ENCODE data around the gene FAM193A. TPM values are rescaled to one million over a fixed set of nuclear protein-coding genes. Genes with fewer than 3 reads are reported as not detected.

Gene FAM193A
- total and polyA plus RNA-seq, 2 experiments from 2014 or later = 12.0 to 22.9 TPM

DNA sequence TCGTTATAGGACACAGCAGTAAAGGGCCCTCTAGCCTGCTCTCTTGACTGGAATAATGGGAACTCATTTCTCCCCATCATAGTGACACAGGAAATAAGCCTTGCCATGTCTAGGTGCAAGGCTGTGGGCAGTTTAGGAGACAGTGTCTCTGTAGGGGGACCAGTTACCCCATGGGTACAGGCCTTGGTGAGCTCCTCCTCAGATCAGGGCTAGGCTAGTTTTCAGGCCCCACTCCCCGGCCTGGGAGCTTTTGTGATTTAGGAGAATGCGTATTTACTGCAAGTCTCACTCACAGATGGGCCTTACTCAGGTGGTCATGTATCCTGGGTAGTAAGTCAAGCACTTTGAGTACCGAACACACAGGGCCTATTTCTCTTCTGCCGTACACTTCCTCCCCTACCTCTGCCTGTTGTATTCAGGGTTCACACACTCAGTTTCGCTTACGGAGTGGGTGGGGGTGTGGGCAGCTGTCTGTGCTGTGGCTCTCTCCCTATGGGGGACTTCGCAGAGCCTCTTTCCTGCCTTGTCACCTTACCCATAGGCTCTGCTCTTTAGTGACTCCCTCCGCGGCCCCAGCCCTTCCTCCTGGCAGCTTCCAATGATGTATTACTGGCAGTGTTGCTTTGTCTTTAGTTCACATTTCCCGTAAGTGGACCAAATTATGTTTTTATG, 34.2 kb downstream of the FAM193A start (continued):
- TF ChIP-seq, protein P1, sequence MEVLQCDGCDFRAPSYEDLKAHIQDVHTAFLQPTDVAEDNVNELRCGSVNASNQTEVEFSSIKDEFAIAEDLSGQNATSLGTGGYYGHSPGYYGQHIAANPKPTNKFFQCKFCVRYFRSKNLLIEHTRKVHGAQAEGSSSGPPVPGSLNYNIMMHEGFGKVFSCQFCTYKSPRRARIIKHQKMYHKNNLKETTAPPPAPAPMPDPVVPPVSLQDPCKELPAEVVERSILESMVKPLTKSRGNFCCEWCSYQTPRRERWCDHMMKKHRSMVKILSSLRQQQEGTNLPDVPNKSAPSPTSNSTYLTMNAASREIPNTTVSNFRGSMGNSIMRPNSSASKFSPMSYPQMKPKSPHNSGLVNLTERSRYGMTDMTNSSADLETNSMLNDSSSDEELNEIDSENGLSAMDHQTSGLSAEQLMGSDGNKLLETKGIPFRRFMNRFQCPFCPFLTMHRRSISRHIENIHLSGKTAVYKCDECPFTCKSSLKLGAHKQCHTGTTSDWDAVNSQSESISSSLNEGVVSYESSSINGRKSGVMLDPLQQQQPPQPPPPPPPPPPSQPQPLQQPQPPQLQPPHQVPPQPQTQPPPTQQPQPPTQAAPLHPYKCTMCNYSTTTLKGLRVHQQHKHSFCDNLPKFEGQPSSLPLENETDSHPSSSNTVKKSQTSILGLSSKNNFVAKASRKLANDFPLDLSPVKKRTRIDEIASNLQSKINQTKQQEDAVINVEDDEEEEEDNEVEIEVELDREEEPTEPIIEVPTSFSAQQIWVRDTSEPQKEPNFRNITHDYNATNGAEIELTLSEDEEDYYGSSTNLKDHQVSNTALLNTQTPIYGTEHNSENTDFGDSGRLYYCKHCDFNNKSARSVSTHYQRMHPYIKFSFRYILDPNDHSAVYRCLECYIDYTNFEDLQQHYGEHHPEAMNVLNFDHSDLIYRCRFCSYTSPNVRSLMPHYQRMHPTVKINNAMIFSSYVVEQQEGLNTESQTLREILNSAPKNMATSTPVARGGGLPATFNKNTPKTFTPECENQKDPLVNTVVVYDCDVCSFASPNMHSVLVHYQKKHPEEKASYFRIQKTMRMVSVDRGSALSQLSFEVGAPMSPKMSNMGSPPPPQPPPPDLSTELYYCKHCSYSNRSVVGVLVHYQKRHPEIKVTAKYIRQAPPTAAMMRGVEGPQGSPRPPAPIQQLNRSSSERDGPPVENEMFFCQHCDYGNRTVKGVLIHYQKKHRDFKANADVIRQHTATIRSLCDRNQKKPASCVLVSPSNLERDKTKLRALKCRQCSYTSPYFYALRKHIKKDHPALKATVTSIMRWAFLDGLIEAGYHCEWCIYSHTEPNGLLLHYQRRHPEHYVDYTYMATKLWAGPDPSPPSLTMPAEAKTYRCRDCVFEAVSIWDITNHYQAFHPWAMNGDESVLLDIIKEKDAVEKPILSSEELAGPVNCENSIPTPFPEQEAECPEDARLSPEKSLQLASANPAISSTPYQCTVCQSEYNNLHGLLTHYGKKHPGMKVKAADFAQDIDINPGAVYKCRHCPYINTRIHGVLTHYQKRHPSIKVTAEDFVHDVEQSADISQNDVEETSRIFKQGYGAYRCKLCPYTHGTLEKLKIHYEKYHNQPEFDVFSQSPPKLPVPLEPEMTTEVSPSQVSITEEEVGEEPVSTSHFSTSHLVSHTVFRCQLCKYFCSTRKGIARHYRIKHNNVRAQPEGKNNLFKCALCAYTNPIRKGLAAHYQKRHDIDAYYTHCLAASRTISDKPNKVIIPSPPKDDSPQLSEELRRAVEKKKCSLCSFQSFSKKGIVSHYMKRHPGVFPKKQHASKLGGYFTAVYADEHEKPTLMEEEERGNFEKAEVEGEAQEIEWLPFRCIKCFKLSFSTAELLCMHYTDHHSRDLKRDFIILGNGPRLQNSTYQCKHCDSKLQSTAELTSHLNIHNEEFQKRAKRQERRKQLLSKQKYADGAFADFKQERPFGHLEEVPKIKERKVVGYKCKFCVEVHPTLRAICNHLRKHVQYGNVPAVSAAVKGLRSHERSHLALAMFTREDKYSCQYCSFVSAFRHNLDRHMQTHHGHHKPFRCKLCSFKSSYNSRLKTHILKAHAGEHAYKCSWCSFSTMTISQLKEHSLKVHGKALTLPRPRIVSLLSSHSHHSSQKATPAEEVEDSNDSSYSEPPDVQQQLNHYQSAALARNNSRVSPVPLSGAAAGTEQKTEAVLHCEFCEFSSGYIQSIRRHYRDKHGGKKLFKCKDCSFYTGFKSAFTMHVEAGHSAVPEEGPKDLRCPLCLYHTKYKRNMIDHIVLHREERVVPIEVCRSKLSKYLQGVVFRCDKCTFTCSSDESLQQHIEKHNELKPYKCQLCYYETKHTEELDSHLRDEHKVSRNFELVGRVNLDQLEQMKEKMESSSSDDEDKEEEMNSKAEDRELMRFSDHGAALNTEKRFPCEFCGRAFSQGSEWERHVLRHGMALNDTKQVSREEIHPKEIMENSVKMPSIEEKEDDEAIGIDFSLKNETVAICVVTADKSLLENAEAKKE (CRISPR knock-in tag; IDR thresholded peaks at IDR 0.05) = no peak
- TF ChIP-seq EZH2phosphoT487 (IDR thresholded peaks at IDR 0.05; ENCODE audit: unreplicated experiment) (no peak), CREB1 (CRISPR knock-in tag; IDR thresholded peaks at IDR 0.05; ENCODE audit: low read depth) (no peak), STAT1 (IDR thresholded peaks at IDR 0.05; ENCODE audit: unreplicated experiment) (no peak)

DNA sequence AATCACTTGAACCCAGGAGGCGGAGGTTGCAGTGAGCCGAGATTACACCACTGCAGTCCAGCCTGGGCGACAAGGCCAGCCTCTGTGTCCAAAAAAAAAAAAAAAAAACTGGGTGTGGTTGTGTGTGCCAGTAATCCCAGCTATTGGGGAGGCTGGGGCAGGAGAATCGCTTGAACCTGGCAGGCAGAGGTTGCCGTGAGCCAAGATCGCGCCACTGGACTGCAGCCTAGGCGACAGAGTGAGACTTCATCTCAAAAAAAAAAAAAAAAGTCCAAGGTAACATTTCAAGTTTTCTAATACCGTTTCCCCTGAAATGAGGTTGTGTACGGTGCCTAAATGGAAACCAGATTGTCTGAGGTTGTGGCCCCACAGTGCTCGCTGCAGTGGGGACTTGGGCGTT, 35.6 kb downstream of the FAM193A start:
- no peak overlapping the region for H3K4me2 ChIP-seq
- no peak for TF ChIP-seq ZNF331 (CRISPR knock-in tag; IDR thresholded peaks at IDR 0.05; ENCODE audit: low read depth)
- TF ChIP-seq, protein P2, sequence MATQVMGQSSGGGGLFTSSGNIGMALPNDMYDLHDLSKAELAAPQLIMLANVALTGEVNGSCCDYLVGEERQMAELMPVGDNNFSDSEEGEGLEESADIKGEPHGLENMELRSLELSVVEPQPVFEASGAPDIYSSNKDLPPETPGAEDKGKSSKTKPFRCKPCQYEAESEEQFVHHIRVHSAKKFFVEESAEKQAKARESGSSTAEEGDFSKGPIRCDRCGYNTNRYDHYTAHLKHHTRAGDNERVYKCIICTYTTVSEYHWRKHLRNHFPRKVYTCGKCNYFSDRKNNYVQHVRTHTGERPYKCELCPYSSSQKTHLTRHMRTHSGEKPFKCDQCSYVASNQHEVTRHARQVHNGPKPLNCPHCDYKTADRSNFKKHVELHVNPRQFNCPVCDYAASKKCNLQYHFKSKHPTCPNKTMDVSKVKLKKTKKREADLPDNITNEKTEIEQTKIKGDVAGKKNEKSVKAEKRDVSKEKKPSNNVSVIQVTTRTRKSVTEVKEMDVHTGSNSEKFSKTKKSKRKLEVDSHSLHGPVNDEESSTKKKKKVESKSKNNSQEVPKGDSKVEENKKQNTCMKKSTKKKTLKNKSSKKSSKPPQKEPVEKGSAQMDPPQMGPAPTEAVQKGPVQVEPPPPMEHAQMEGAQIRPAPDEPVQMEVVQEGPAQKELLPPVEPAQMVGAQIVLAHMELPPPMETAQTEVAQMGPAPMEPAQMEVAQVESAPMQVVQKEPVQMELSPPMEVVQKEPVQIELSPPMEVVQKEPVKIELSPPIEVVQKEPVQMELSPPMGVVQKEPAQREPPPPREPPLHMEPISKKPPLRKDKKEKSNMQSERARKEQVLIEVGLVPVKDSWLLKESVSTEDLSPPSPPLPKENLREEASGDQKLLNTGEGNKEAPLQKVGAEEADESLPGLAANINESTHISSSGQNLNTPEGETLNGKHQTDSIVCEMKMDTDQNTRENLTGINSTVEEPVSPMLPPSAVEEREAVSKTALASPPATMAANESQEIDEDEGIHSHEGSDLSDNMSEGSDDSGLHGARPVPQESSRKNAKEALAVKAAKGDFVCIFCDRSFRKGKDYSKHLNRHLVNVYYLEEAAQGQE (IDR thresholded peaks at IDR 0.05; ENCODE audit: unreplicated experiment) = no peak
- TF ChIP-seq CREB1 (CRISPR knock-in tag; IDR thresholded peaks at IDR 0.05; ENCODE audit: low read depth) = no peak
- no peak for TF ChIP-seq EZH2phosphoT487 (IDR thresholded peaks at IDR 0.05; ENCODE audit: unreplicated experiment)
- TF ChIP-seq, protein P3, sequence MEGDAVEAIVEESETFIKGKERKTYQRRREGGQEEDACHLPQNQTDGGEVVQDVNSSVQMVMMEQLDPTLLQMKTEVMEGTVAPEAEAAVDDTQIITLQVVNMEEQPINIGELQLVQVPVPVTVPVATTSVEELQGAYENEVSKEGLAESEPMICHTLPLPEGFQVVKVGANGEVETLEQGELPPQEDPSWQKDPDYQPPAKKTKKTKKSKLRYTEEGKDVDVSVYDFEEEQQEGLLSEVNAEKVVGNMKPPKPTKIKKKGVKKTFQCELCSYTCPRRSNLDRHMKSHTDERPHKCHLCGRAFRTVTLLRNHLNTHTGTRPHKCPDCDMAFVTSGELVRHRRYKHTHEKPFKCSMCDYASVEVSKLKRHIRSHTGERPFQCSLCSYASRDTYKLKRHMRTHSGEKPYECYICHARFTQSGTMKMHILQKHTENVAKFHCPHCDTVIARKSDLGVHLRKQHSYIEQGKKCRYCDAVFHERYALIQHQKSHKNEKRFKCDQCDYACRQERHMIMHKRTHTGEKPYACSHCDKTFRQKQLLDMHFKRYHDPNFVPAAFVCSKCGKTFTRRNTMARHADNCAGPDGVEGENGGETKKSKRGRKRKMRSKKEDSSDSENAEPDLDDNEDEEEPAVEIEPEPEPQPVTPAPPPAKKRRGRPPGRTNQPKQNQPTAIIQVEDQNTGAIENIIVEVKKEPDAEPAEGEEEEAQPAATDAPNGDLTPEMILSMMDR (conservative IDR thresholded peaks at IDR 0.05; ENCODE audit: low read depth in 2 of 2) = no peak
- TF ChIP-seq POLR2AphosphoS5 (IDR thresholded peaks at IDR 0.05; ENCODE audit: low read depth) = no peak
- no peak for TF ChIP-seq EZH2 (IDR thresholded peaks at IDR 0.05; ENCODE audit: low read depth, unreplicated experiment)

More for the DNA sequence above, 35.6 kb downstream of the FAM193A start:
- Histone ChIP-seq H3K4me1 (ENCODE audit: insufficient read depth) (peaks cover 9% of the 10 kb centered on the region), H3F3A (replicated peaks; ENCODE audit: low read depth) (0 out of 2 replicates have a peak, but pooled peaks cover 6% of the 10 kb centered on the region), H4K20me1 (replicated peaks; ENCODE audit: insufficient read depth) (peaks cover 52% of the 10 kb centered on the region), H3K36me3 (ENCODE audit: insufficient read depth) (no peaks in the 10 kb centered on the region), H3K9me2 (ENCODE audit: insufficient read depth) (no peaks in the 10 kb centered on the region), H2AFZ (no peak overlapping the region), H3K79me2 (replicated peaks; ENCODE audit: insufficient read depth) (peaks cover 100% of the 10 kb centered on the region), H3K4me3 (no peak overlapping the region), H3K27me3 (ENCODE audit: insufficient read depth) (no peaks in the 10 kb centered on the region), H3K27ac (ENCODE audit: low read depth) (0 out of 2 replicates have a peak overlapping the region, but pooled peaks have one; percentile 50)
- H3K27me3 Mint-ChIP-seq (ENCODE audit: insufficient read depth, low read depth, poor library complexity) = peaks cover 5% of the 10 kb centered on the region
- peak overlapping the region; percentile 36; the same call in 1 of the 2 replicates for H3K27ac Mint-ChIP-seq
- H3K36me3 Mint-ChIP-seq (ENCODE audit: low read depth) = peaks cover 3% of the 10 kb centered on the region; the same call in 2 of the 3 replicates
- H3K9me3 Mint-ChIP-seq = no peaks in the 10 kb centered on the region
- peaks cover 31% of the 10 kb centered on the region for H3K4me1 Mint-ChIP-seq
- H3K4me3 Mint-ChIP-seq = no peak overlapping the region
- no peak for DNase-seq (ENCODE audit: low spot score)
- no peak for ATAC-seq
